Measurements from ENCODE around the gene PDE4B. TPM values are rescaled to one million over a fixed set of nuclear protein-coding genes. Genes with fewer than 3 reads are reported as not detected.

The PDE4B gene
- total and polyA plus RNA-seq, 9 of the 15 experiments (the other 6 are each of a cell fraction or from before 2014, with no cell fraction given), result 0.09 TPM; not detected in 8

DNA sequence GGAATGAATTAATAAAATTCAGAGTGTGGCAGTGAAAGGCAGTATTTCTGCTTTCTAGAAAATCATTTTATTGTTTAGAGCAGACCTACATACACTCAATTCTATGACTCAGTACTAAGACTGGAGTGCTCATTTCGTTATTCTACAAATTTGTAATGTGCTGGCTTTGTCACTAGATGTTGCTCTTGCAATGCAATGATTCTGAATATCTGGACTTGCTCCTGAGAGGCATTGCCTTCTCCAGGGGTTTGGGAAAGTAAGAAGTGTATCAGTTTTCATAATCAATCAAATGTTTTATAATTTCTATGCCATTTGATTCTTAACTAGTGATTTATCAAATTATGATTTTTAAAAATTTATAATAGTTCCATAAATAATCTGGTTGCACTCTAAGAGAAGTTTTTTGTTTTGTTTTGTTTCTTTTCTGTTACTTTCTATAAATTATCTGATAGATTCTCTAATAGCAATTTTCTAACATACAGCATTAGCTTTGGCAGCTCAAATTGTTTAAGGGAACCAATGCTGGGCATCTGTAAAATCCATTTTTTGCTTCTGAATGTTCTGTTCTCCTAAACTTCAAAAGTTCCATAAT is 460.7 kb downstream of the PDE4B start (continued):
- TF ChIP-seq SNIP1 (IDR thresholded peaks at IDR 0.05; ENCODE audit: low read depth) (no peak), CREM (IDR thresholded peaks at IDR 0.05; ENCODE audit: low read depth) (no peak), FOSL1 (tag; conservative IDR thresholded peaks at IDR 0.05) (no peak), RFX1 (IDR thresholded peaks at IDR 0.05) (no peak), SIN3A (IDR thresholded peaks at IDR 0.05; ENCODE audit: borderline replicate concordance in 2 of 2, control insufficient read depth in 1 of 2, low read depth in 2 of 2, low read length in 2 of 2) (no peak), GATAD2A (IDR thresholded peaks at IDR 0.05) (no peak), ZNF143 (CRISPR knock-in tag; IDR thresholded peaks at IDR 0.05) (no peak), ZNF584 (CRISPR knock-in tag; IDR thresholded peaks at IDR 0.05; ENCODE audit: low read depth) (no peak), DIDO1 (tag; IDR thresholded peaks at IDR 0.05; ENCODE audit: low read depth) (no peak), RUNX1 (IDR thresholded peaks at IDR 0.05; ENCODE audit: low read depth) (no peak), RAD21 (CRISPR knock-in tag; conservative IDR thresholded peaks at IDR 0.05 in 1 of 2, IDR thresholded peaks at IDR 0.05 in 1 of 2) (peak; percentile 81 to 88)
- TF ChIP-seq, protein P1, sequence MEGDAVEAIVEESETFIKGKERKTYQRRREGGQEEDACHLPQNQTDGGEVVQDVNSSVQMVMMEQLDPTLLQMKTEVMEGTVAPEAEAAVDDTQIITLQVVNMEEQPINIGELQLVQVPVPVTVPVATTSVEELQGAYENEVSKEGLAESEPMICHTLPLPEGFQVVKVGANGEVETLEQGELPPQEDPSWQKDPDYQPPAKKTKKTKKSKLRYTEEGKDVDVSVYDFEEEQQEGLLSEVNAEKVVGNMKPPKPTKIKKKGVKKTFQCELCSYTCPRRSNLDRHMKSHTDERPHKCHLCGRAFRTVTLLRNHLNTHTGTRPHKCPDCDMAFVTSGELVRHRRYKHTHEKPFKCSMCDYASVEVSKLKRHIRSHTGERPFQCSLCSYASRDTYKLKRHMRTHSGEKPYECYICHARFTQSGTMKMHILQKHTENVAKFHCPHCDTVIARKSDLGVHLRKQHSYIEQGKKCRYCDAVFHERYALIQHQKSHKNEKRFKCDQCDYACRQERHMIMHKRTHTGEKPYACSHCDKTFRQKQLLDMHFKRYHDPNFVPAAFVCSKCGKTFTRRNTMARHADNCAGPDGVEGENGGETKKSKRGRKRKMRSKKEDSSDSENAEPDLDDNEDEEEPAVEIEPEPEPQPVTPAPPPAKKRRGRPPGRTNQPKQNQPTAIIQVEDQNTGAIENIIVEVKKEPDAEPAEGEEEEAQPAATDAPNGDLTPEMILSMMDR (IDR thresholded peaks at IDR 0.05 in 2 of 3, conservative IDR thresholded peaks at IDR 0.05 in 1 of 3; ENCODE audit: insufficient read depth in 2 of 3, low read depth in 1 of 3, low read length in 3 of 3), result peak; percentile 34 to 78 (median 60); a peak in 5 of 6 replicates
